HepG2 (cell line): ENCODE results near the gene MFAP4. TPM values are rescaled to one million over a fixed set of nuclear protein-coding genes. Genes with fewer than 3 reads are reported as not detected.

Experiments
- AHDC1 ChIP-seq: sonication (generic); formaldehyde crosslinking; IDR thresholded peaks from 2 replicates; pipeline ENCODE4 v1.5.1; 2020; ENCODE audit warnings: mild to moderate bottlenecking, missing genetic modification reagents, borderline replicate concordance
- AKAP8 ChIP-seq: sonication (generic); formaldehyde crosslinking; IDR thresholded peaks from 2 replicates; pipeline ENCODE4 v1.5.1; 2020; ENCODE audit warnings: mild to moderate bottlenecking, missing genetic modification reagents
- ARID3A ChIP-seq: IDR thresholded peaks from 2 replicates; pipeline ENCODE4 v1.6.1; 2012; ENCODE audit warnings: low read depth, low read length, improper control_type of control experiment
- ATF7-NPFF ChIP-seq: sonication (generic); formaldehyde crosslinking; IDR thresholded peaks from 2 replicates; pipeline ENCODE4 v1.8.1; 2023; ENCODE audit warnings: mild to moderate bottlenecking, low read depth, missing genetic modification reagents, moderate library complexity
- HNRNPUL1 ChIP-seq: fragments of 200-400 bp; formaldehyde crosslinking; IDR thresholded peaks from 2 replicates; pipeline ENCODE4 v1.6.1; 2017; ENCODE audit warnings: low read depth, mild to moderate bottlenecking, low read length, moderate library complexity
- MLXIP ChIP-seq: sonication (generic); formaldehyde crosslinking; IDR thresholded peaks from 2 replicates; pipeline ENCODE4 v1.9.0; 2021; ENCODE audit warnings: missing genetic modification reagents, borderline replicate concordance
- TEAD2 ChIP-seq: sonication (generic); formaldehyde crosslinking; IDR thresholded peaks from 2 replicates; pipeline ENCODE4 v1.9.0; 2021; ENCODE audit warnings: missing genetic modification reagents
- THAP9 ChIP-seq: sonication (generic); formaldehyde crosslinking; IDR thresholded peaks from 2 replicates; pipeline ENCODE4; 2020; ENCODE audit warnings: missing genetic modification reagents, mild to moderate bottlenecking, borderline replicate concordance
- WIZ ChIP-seq: sonication (generic); formaldehyde crosslinking; IDR thresholded peaks from 2 replicates; pipeline ENCODE4 v1.5.1; 2020; ENCODE audit warnings: mild to moderate bottlenecking, missing genetic modification reagents
- ZNF224 ChIP-seq: sonication (generic); formaldehyde crosslinking; IDR thresholded peaks from 2 replicates; pipeline ENCODE4 v1.5.0; 2020; ENCODE audit warnings: mild to moderate bottlenecking, missing genetic modification reagents
- ZNF503 ChIP-seq: sonication (generic); formaldehyde crosslinking; IDR thresholded peaks from 2 replicates; pipeline ENCODE4 v1.4.0; 2020; ENCODE audit warnings: missing genetic modification reagents
- polyA plus RNA-seq, 8 experiments: library from polyadenylated mRNA; depleted of rRNA in 3 of 8; stranded (reverse) in 7 of 8; unstranded in 1 of 8; fragments of >200 nt; fragmentation: Illumina TruSeq in 4 of 8; extraction: Trizol in 4 of 8; gene quantifications; 2 replicates each; pipeline versions ENCODE4 v1.2.1 to v1.2.3, GENCODE V29; 2011 to 2016; ENCODE audit warnings: low read depth in 4 of 8, missing spikeins in 1 of 8, mixed read lengths in 1 of 8; ENCODE audit not compliant: insufficient read depth in 1 of 8
- total RNA-seq, 5 experiments: library from RNA; depleted of rRNA; stranded (reverse); fragments of >200 nt; fragmentation: Illumina TruSeq; extraction: Trizol; gene quantifications; 2 replicates each; pipeline ENCODE4 v1.2.3, GENCODE V29; 2016; ENCODE audit warnings: low read depth in 1 of 5

MFAP4 gene
- total and polyA plus RNA-seq, 2 of the 13 experiments (the other 11 are each of a cell fraction or from before 2014, with no cell fraction given) = 0.08 TPM; not detected in 1

GRCh38 chr17:19345486-19346350, 41.3 kb downstream of the MFAP4 start (continued):
- no peak for TF ChIP-seq MLXIP (CRISPR knock-in tag)
- no peak for TF ChIP-seq ZNF224 (CRISPR knock-in tag)
- no peak for TF ChIP-seq WIZ (CRISPR knock-in tag)
- TF ChIP-seq AHDC1 = no peak
- no peak for TF ChIP-seq ATF7-NPFF (CRISPR knock-in tag)
- no peak for TF ChIP-seq TEAD2 (CRISPR knock-in tag)
- no peak for TF ChIP-seq HNRNPUL1
- TF ChIP-seq THAP9 (CRISPR knock-in tag) = no peak
- TF ChIP-seq ZNF503 (CRISPR knock-in tag) = no peak
- TF ChIP-seq ARID3A = no peak
- TF ChIP-seq AKAP8 = no peak
